ENCODE data around the gene PABPC1L2A.
"Not testable (repeated sequence)": the region's sequence is repeated elsewhere in the genome, so short reads cannot be mapped to it uniquely, and the experiment has no call there.

PABPC1L2A gene
- 0 reads per million in 3 donors for total RNA-seq

DNA sequence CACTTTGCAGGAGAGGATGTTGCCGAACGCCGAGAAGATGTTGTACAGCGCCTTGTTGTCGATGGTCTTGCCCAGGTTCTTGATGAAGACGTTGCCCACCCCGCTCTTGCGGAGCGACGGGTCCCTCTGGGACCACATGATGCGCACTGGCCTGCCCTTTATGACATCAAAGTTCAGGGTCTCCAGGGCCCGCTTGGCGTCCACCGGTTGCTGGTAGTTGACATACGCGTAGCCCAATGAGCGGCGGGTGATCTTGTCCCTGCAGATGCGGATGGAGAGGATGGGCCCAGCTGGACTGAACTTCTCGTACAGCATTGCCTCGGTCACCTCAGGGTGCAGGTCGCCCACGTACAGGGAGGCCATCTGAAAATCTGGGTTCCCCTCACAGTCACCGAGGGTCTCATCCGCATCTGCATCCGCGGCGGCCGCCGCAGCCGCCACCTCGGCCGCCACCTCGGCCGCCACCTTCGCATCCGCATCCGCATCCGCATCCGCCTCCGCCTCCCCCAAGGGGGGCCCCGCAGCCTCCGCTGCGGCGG is at the start of gene PABPC1L2A:
Gene PABPC1L2A (minus strand): TSS at position 489 of the 539 bp plus-strand sequence. CDS start 126 bp downstream, at position 363.
- not testable (repeated sequence) for H3K36me3 ChIP-seq (ENCODE audit: control insufficient read depth, insufficient read depth, low read length); H3K27ac ChIP-seq (ENCODE audit: insufficient read depth, low read length, poor library complexity, severe bottlenecking); H3K4me1 ChIP-seq (ENCODE audit: control insufficient read depth, insufficient read depth, low read length, poor library complexity, severe bottlenecking); H3K4me3 ChIP-seq (ENCODE audit: insufficient read depth, low read depth, low read length, poor library complexity, severe bottlenecking); H3K9me3 ChIP-seq (ENCODE audit: control insufficient read depth, low read length); H3K27me3 ChIP-seq (replicated peaks; ENCODE audit: control insufficient read depth, insufficient read depth, low read length, poor library complexity, severe bottlenecking); DNase-seq

DNA sequence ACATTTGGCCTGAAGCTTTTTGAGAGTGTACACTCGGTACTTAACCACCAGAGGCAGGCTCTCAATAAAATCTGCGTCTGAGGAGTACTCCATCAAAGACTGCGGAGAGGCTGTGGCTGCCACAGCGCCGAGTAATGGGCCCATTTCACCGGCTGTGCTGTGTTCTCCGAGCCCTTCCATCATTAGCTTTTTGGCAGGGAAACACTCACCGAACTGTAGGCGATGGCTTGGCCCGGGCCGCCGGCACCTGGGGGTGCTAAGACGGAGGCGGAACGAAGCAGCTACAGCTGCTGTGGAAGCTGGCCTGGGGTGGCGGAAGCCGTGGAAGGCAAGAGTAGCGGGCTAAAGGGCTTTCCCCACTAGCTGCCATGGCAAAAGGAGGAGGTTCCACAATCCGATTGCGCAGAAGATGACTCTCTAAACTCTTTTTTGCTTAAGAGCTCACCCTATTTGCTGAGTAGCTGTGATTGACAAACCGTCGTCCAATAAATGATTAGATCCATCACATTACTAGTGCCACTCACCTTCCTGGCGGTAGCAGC is 48.5 kb upstream of the PABPC1L2A start:
- H3K36me3 ChIP-seq (ENCODE audit: control insufficient read depth, insufficient read depth, low read length) = no peaks in the 10 kb centered on the region
- H3K27ac ChIP-seq (ENCODE audit: insufficient read depth, low read length, poor library complexity, severe bottlenecking) = no peak overlapping the region
- H3K4me1 ChIP-seq (ENCODE audit: control insufficient read depth, insufficient read depth, low read length, poor library complexity, severe bottlenecking) = no peaks in the 10 kb centered on the region
- DNase-seq = no peak
- H3K4me3 ChIP-seq (ENCODE audit: insufficient read depth, low read depth, low read length, poor library complexity, severe bottlenecking) = no peak overlapping the region
- H3K9me3 ChIP-seq (ENCODE audit: control insufficient read depth, low read length) = no peaks in the 10 kb centered on the region
- H3K27me3 ChIP-seq (replicated peaks; ENCODE audit: control insufficient read depth, insufficient read depth, low read length, poor library complexity, severe bottlenecking) = no peaks in the 10 kb centered on the region

DNA sequence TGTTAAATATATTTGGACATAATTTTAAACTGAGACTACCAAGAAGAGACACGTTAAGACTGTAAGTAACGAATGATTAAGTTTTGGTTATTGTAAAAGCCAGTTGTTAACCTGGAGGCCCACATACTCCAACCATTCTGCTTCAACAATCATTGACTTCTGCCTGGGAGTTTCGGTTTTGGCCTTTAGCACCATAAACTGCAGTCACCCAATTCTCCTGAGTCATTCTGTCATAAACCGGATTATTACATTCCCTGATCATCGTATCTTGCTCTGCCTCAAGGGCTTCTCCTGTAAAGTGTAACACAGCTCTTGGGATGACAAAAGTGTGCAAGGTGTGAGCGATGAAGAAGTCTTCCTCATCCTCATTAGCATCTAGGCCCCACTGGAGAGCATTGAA is 46.9 kb upstream of the PABPC1L2A start:
- Histone ChIP-seq H3K27me3 (replicated peaks; ENCODE audit: control insufficient read depth, insufficient read depth, low read length, poor library complexity, severe bottlenecking) (no peaks in the 10 kb centered on the region), H3K4me1 (ENCODE audit: control insufficient read depth, insufficient read depth, low read length, poor library complexity, severe bottlenecking) (no peaks in the 10 kb centered on the region), H3K9me3 (ENCODE audit: control insufficient read depth, low read length) (no peaks in the 10 kb centered on the region), H3K27ac (ENCODE audit: insufficient read depth, low read length, poor library complexity, severe bottlenecking) (no peak overlapping the region), H3K4me3 (ENCODE audit: insufficient read depth, low read depth, low read length, poor library complexity, severe bottlenecking) (no peak overlapping the region), H3K36me3 (ENCODE audit: control insufficient read depth, insufficient read depth, low read length) (no peaks in the 10 kb centered on the region)
- DNase-seq = no peak

DNA sequence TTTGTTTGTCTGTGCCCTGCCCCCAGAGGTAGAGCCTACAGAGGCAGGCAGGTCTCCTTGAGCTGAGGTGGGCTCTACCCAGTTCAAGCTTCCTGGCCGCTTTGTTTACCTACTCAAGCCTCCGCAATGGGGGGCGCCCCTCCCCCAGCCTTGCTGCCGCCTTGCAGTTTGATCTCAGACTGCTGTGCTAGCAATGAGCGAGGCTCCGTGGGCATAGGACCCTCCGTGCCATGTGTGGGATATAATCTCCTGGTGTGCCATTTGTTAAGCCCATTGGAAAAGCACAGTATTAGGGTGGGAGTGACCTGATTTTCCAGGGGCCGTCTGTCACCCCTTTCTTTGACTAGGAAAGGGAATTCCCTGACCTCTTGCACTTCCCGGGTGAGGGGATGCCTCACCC is 20.2 kb upstream of the PABPC1L2A start:
- not testable (repeated sequence) for H3K27ac ChIP-seq (ENCODE audit: insufficient read depth, low read length, poor library complexity, severe bottlenecking); DNase-seq; H3K27me3 ChIP-seq (replicated peaks; ENCODE audit: control insufficient read depth, insufficient read depth, low read length, poor library complexity, severe bottlenecking)

DNA sequence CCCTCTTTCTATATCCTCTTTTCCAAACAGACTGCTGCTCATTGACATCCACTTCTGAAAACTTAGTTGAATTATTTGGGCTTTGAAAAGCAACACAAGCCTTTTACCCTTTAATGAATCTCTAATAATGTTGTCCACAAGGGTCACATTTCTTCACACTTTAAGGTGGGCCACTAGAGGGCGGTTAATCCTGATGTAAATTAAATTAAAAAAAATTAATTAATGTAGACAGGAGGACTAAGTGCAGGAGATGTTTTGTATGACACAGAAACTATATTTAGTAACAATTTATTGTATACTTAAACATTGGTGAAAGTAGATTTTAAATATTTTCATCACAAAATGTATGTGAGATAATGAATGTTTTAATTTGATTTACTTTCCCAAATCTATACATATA is 7.5 kb upstream of the PABPC1L2A start:
- H3K27me3 ChIP-seq (replicated peaks; ENCODE audit: control insufficient read depth, insufficient read depth, low read length, poor library complexity, severe bottlenecking); H3K4me1 ChIP-seq (ENCODE audit: control insufficient read depth, insufficient read depth, low read length, poor library complexity, severe bottlenecking); DNase-seq; H3K4me3 ChIP-seq (ENCODE audit: insufficient read depth, low read depth, low read length, poor library complexity, severe bottlenecking); H3K36me3 ChIP-seq (ENCODE audit: control insufficient read depth, insufficient read depth, low read length); H3K27ac ChIP-seq (ENCODE audit: insufficient read depth, low read length, poor library complexity, severe bottlenecking); H3K9me3 ChIP-seq (ENCODE audit: control insufficient read depth, low read length): not testable (repeated sequence)

More for the DNA sequence above, 20.2 kb upstream of the PABPC1L2A start:
- not testable (repeated sequence) for H3K4me3 ChIP-seq (ENCODE audit: insufficient read depth, low read depth, low read length, poor library complexity, severe bottlenecking); H3K36me3 ChIP-seq (ENCODE audit: control insufficient read depth, insufficient read depth, low read length); H3K4me1 ChIP-seq (ENCODE audit: control insufficient read depth, insufficient read depth, low read length, poor library complexity, severe bottlenecking); H3K9me3 ChIP-seq (ENCODE audit: control insufficient read depth, low read length)

DNA sequence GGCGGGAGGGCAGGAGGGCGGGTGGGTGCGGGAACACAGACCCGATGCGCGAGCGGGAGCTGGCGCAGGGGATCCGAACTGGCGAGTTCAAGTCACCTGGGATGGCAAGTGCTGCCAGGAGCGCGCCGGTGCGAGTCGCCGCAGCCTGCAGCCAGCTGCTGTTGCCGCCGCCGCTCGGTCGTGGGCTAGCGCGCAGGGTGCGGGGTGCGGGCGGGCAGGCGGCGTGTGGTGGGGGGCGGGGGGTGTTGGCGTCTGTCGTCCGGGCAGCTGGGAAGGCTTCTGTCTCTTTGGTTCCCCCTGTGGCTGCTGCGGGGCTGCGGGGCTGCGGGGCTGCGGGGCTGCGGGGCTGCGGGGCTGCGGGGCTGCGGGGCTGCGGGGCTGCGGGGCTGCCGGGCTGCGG is 572 bp upstream of the PABPC1L2A start:
- not testable (repeated sequence) for H3K4me1 ChIP-seq (ENCODE audit: control insufficient read depth, insufficient read depth, low read length, poor library complexity, severe bottlenecking); H3K9me3 ChIP-seq (ENCODE audit: control insufficient read depth, low read length); H3K27me3 ChIP-seq (replicated peaks; ENCODE audit: control insufficient read depth, insufficient read depth, low read length, poor library complexity, severe bottlenecking); H3K27ac ChIP-seq (ENCODE audit: insufficient read depth, low read length, poor library complexity, severe bottlenecking); H3K4me3 ChIP-seq (ENCODE audit: insufficient read depth, low read depth, low read length, poor library complexity, severe bottlenecking); H3K36me3 ChIP-seq (ENCODE audit: control insufficient read depth, insufficient read depth, low read length); DNase-seq

DNA sequence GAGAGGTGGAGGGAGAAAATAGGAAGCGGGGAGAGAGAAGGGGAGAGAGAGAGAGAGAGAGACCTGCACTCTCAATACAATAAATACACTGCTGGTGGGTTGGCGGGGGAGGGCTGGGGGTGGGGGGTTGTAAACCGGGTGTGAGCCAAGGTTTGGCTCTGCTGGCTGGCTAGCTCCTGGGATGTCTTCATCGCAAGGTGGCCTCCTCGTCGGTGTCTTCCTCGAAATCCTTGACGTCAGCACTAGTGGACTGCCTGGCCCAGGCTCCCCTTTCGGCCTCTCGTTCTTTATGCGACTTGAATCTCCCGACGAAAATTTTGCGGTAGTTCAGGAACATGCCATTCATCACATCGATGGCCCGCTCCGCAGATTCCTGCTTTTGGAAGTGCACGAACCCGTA is 715 bp downstream of the PABPC1L2A start:
- not testable (repeated sequence) for H3K27me3 ChIP-seq (replicated peaks; ENCODE audit: control insufficient read depth, insufficient read depth, low read length, poor library complexity, severe bottlenecking); DNase-seq; H3K9me3 ChIP-seq (ENCODE audit: control insufficient read depth, low read length); H3K36me3 ChIP-seq (ENCODE audit: control insufficient read depth, insufficient read depth, low read length); H3K27ac ChIP-seq (ENCODE audit: insufficient read depth, low read length, poor library complexity, severe bottlenecking); H3K4me1 ChIP-seq (ENCODE audit: control insufficient read depth, insufficient read depth, low read length, poor library complexity, severe bottlenecking); H3K4me3 ChIP-seq (ENCODE audit: insufficient read depth, low read depth, low read length, poor library complexity, severe bottlenecking)

DNA sequence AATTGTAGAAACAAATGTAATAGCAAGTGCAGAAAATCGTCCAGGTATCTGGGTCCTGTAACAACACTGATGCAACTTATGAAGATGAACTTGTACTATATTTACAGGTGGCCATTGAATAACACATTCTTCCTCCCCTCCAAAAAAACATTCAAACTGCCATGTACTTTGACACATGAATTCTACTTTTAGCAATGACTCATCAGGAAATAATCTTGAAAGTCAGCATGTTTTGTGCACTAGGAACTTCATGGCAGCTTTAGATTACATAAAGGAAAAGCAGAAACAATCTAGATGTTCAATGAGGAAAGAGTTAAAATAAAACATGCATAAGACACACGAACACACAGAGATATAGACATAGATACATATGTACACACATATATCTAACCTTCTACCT is 2.5 kb downstream of the PABPC1L2A start:
- Histone ChIP-seq H3K27me3 (replicated peaks; ENCODE audit: control insufficient read depth, insufficient read depth, low read length, poor library complexity, severe bottlenecking) (no peaks in the 10 kb centered on the region), H3K36me3 (ENCODE audit: control insufficient read depth, insufficient read depth, low read length) (no peaks in the 10 kb centered on the region), H3K27ac (ENCODE audit: insufficient read depth, low read length, poor library complexity, severe bottlenecking) (no peak overlapping the region), H3K4me1 (ENCODE audit: control insufficient read depth, insufficient read depth, low read length, poor library complexity, severe bottlenecking) (no peaks in the 10 kb centered on the region), H3K9me3 (ENCODE audit: control insufficient read depth, low read length) (no peaks in the 10 kb centered on the region), H3K4me3 (ENCODE audit: insufficient read depth, low read depth, low read length, poor library complexity, severe bottlenecking) (no peak overlapping the region)
- no peak for DNase-seq

DNA sequence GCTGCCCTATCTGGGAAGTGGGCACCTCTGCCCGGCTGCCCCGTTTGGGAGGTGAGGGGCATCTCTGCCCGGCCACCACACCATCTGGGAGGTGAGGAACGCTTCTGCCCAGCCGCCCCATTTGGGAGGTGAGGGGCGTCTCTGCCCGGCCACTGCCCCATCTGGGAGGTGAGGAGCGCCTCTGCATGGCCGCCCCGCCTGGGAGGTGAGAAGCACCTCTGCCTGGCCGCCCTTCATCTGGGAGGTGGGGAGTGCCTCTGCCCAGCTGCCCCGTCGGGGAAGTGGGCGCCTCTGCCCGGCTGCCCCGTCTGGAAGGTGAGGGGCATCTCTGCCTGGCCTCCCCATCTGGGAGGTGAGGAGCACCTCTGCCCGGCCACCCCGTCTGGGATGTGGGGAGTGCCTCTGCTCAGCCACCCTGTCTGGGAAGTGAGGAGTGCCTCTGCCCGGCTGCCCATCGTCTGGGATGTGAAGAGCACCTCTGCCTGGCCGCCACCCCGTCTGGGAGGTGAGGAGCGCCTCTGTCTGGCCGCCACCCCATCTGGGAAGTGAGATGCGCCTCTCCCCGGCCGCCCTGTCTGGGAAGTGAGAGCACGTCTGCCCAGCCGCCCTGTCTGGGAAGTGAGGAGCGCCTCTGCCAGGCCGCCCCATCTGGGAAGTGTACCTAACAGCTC is 9.8 kb downstream of the PABPC1L2A start:
- H3K27me3 ChIP-seq (replicated peaks; ENCODE audit: control insufficient read depth, insufficient read depth, low read length, poor library complexity, severe bottlenecking) = no peaks in the 10 kb centered on the region
- H3K27ac ChIP-seq (ENCODE audit: insufficient read depth, low read length, poor library complexity, severe bottlenecking) = no peak overlapping the region
- H3K4me1 ChIP-seq (ENCODE audit: control insufficient read depth, insufficient read depth, low read length, poor library complexity, severe bottlenecking) = no peaks in the 10 kb centered on the region
- H3K4me3 ChIP-seq (ENCODE audit: insufficient read depth, low read depth, low read length, poor library complexity, severe bottlenecking) = no peak overlapping the region
- no peaks in the 10 kb centered on the region for H3K36me3 ChIP-seq (ENCODE audit: control insufficient read depth, insufficient read depth, low read length)
- no peaks in the 10 kb centered on the region for H3K9me3 ChIP-seq (ENCODE audit: control insufficient read depth, low read length)
- no peak for DNase-seq

DNA sequence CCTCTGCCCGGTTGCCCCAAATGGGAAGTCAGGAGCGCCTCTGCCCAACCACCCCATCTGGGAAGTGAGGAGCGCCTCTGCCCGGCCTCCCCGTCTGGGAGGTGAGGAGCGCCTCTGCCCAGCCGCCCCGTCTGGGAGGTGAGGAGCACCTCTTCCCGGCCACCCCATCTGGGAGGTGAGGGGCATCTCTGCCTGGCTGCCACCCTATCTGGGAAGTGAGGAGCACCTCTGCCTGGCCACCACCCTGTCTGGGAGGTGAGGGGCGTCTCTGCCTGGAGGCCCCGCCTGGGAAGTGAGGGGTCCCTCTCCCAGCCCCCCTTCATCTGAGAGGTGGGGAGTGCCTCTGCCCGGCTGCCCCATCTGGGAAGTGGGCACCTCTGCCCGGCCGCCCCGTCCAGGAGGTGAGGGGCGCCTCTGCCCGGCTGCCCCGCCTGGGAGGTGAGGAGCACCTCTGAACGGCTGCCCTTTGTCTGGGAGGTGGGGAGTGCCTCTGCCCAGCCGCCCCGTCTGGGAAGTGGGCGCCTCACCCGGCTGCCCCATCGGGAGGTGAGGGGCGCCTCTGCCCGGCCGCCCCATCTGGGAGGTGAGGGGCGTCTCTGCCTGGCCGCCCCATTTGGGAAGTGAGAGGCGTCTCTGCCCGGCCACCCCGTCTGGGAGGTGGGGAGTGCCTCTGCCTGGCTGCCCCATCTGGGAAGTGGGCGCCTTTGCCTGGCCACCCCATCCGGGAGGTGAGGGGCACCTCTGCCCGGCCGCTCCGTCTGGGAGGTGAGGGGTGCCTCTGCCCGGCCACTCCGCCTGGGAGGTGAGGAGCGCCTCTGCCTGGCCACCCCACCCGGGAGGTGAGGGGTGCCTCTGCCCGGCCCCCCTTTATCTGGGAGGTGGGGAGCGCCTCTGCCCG is 10.6 kb downstream of the PABPC1L2A start:
- H3K36me3 ChIP-seq (ENCODE audit: control insufficient read depth, insufficient read depth, low read length) = no peaks in the 10 kb centered on the region
- H3K27ac ChIP-seq (ENCODE audit: insufficient read depth, low read length, poor library complexity, severe bottlenecking) = no peak overlapping the region
- H3K27me3 ChIP-seq (replicated peaks; ENCODE audit: control insufficient read depth, insufficient read depth, low read length, poor library complexity, severe bottlenecking) = no peaks in the 10 kb centered on the region
- H3K4me1 ChIP-seq (ENCODE audit: control insufficient read depth, insufficient read depth, low read length, poor library complexity, severe bottlenecking) = no peaks in the 10 kb centered on the region
- no peak for DNase-seq
- no peaks in the 10 kb centered on the region for H3K9me3 ChIP-seq (ENCODE audit: control insufficient read depth, low read length)
- no peak overlapping the region for H3K4me3 ChIP-seq (ENCODE audit: insufficient read depth, low read depth, low read length, poor library complexity, severe bottlenecking)
